Stimulated activated CD8-positive, alpha-beta memory T cell treated with anti-CD3 and anti-CD28 coated beads, Interleukin-7, amount 100 ng/mL, for 1 hour (primary cell): Measurements from ENCODE around the gene DRC1.

Experiments
- DNase-seq, 2 donors: peaks; one replicate each; pipeline ENCODE4 v3.0.0-alpha.2; 2020; ENCODE audit warnings: low read depth in 2 of 2

Gene DRC1

DNA sequence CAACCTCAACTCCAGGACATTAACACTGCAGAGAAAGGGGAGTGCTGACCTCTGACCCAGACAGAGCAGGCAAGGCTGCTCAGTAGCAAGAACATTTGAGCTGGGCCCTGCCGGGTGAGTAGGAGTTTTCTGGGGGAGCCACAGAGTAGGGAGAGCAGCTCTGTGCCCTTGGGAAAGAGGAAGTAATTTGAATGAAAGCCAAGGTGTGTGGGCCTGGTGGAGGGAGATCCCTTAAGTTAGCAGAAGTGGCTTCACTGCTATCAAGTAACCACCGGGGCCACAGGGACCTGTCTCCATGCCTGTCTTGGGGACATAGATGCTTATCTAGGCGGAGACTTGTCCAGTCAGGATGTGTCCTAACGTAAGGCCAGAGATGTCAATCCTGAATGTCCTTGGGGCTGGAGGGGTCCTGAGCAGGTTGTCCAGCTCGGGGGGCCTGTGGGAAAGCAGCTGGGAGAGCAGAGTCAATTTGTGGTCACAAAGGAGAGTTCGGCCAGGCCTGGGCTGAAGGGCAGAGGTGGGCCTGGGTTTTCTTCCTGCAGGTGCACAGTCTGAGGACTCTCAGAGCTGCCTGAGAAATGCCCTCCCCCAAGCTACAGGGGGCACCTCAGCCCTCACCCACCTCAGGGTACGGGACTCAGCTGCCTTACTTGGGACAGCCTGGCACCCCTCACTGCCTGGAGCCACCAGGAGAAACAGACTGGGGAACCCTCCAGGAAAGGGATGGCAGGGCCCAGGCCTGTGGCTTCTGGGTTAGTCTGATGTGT lies 91.2 kb downstream of the DRC1 start:
- no peak for DNase-seq

DNA sequence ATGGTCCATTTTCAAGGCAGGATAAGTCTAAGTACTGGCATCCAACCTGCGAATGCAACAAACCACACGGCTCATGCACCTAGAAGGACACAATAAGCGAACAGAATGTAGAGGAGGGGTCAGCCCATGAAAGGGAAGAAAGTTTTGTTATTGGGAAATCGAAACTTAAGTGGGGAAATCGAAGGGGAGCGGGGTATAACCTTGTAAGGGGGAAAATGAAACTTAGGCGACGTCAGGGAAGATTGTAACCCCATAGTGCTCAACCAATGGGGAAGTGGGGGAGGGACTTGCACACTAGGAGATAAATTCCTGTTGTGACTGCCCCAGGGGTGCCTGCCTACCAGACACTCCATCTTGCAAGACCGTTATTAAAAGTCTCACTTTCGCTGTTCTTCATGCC lies 91.8 kb downstream of the DRC1 start:
- no peak for DNase-seq

DNA sequence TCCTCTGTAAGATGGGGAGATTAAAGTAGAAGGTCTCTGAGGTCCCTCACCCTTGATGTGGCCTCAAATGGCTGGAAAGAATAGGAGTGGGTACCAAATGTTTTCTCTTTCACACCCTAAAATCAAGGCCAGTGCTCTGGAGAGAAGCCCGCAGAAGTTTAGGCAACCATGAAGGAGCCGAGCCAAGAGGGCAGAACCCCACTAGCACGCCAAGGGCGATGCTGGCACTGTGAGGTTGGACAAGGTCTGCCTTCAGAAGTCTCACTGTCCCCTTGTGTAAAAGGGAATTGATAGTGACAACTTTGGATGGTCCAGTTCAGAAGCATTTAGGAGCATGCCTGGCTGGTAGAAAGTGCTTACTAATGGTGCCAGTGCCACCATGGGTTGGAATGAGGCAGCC lies 92.5 kb downstream of the DRC1 start:
- no peak for DNase-seq

- no peak for DNase-seq
Observed at GRCh38 chr2:26494891-26495290, 93.2 kb downstream of the DRC1 start.

DNA sequence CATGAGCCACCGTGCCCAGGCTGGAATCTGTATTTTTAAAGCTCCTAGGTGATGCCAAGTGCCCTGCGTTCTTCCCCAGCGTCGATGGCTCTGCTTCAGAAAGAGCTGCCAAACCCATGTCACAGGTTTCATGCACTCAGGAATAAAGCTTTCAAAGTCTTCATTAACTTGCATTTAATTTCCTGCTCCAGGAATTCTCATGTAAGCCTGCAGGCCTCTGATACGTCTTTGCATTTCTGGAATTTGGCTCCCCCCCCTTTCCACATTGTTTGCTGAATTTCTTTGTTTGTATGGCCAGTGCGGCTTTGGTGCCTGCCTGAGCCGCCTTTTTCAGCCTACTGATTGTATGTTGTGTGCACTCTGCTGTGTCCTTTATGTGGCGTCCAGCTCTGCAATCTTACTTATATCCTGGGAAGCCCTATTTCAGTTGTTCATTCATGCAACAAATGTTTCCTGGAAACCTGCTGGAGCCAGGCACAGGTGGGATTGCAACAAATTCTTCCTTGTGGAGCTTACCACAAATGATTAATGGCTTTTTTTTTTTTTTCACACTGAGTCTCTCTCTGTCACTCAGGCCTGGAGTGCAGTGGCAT lies 94.1 kb downstream of the DRC1 start:
- DNase-seq, result no peak

GRCh38 chr2:26500406-26500805 lies 98.7 kb downstream of the DRC1 start:
- no peak for DNase-seq

DNA sequence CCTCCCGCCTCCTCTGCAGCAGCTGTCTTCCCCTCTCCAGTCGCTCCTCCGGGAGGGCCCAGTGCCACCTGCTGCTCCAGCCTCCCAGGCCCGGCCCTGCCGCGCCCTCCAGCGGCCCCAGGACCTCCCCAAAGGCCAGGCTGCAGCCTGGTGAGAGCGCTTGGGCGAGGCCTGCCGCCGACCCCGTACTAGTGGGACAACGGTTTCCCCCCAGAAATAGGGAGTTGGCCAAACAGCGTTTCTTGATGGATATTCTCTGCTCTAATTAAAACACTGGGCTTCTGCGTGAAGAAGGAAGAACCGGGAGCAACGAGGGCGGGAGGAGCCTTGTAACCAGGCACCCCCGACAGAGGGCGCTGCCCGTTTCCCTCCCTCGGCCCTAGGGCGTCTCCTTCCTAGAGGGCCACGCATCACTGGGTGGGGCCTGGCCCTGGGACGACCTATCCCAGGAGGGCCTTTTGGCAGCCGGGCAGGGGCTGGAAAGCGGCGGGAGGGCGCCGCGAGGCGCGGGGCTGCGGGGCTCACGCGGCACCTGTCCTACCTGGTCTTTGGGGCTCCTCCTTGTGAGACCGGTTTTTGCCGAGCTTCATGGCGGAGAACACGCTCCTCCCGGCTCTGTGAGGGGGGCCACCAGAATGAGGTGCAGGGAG lies 101.6 kb downstream of the DRC1 start:
- DNase-seq, result peak; percentile 41 to 63

DNA sequence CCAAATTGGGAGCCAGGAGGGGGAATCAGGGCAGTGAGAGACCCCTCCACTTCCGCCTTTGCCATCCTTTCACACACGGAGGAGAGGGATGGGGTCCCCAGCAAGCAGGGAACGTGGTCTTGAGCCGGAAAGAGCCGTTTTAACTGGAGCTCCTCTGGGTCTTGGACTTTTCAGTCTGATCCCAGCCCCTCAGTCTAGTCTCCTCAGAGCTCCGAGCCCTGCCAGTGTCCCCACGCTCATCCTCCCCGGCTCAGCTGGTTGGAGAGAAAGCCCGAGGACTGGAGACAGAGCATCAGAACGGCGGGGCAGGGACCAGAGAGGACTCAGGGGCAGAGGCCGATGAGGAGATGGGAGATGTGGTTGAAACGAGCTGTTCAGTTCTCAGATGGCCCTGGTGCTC lies 102.3 kb downstream of the DRC1 start:
- no peak for DNase-seq

GRCh38 chr2:26506279-26506678 lies 104.6 kb downstream of the DRC1 start:
- DNase-seq, result no peak
